Astrocyte (in vitro differentiated cells and primary cell): ENCODE results near the gene RBBP8NL.

Experiments used
- CTCF ChIP-seq: IDR thresholded peaks from 2 replicates; pipeline ENCODE4 v1.5.1; 2011; ENCODE audit warnings: low read depth, mild to moderate bottlenecking, inconsistent platforms, low read length, moderate library complexity; ENCODE audit not compliant: insufficient read depth
- EZH2 ChIP-seq: IDR thresholded peaks from 2 replicates; pipeline ENCODE4 v1.6.1; 2012; ENCODE audit warnings: mild to moderate bottlenecking, low read length, inconsistent platforms; ENCODE audit not compliant: insufficient read depth

GRCh38 chr20:62446481-62446880 is 19.1 kb upstream of the RBBP8NL start:
- TF ChIP-seq CTCF, result no peak
- TF ChIP-seq EZH2, result no peak
